ENCODE data around the gene BBX.

- no peak for TF ChIP-seq EGR1 (IDR thresholded peaks at IDR 0.05; ENCODE audit: low read depth in 2 of 2)
- no peak for TF ChIP-seq YY1 (IDR thresholded peaks at IDR 0.05)
- TF ChIP-seq CTCF (IDR thresholded peaks at IDR 0.05; ENCODE audit: low read depth, low read length, missing input control) = no peak
- no peak for TF ChIP-seq SP1 (IDR thresholded peaks at IDR 0.05)
- TF ChIP-seq, protein P1, sequence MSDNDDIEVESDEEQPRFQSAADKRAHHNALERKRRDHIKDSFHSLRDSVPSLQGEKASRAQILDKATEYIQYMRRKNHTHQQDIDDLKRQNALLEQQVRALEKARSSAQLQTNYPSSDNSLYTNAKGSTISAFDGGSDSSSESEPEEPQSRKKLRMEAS (IDR thresholded peaks at IDR 0.05) = no peak
- TF ChIP-seq ZBTB33 (IDR thresholded peaks at IDR 0.05) = no peak
- TF ChIP-seq ATF3 (IDR thresholded peaks at IDR 0.05) = no peak
Observed at GRCh38 chr3:107767897-107768605, 245.3 kb downstream of the BBX start.
